Measurements from ENCODE around the gene SLC38A8.

Gene SLC38A8

DNA sequence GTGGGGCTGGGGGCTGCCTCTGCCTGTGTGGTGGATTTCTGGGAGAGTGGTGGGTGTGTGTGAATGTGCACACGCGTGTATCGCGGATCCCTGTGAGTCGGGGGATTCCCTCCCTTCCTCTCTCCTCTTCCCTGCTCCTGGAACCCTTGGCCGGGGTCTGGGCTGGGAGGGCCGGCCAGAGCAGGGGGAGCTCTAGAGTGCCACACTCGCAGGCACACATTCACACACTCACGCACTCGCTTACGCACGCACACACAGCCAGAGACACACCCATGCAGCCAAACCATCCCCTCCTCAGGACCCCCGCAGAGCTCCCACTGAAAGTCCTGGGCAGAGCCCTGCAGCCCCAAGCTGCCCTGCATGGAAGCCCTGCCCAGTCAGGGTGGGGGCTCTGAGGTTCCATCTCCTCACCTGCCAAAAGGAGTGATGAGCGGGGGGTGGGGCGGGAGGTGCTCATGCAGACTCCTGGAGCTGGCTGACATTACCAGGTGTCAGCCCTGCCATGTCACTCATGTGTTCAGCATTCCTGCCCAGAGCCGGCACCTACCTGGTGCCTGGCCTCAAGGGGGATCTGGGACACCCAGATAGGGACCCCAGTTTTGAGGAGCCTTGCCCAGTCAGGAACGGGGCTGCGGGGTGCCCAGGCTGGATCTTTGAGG lies 72.7 kb downstream of the SLC38A8 start:
- DNase-seq = no peak

DNA sequence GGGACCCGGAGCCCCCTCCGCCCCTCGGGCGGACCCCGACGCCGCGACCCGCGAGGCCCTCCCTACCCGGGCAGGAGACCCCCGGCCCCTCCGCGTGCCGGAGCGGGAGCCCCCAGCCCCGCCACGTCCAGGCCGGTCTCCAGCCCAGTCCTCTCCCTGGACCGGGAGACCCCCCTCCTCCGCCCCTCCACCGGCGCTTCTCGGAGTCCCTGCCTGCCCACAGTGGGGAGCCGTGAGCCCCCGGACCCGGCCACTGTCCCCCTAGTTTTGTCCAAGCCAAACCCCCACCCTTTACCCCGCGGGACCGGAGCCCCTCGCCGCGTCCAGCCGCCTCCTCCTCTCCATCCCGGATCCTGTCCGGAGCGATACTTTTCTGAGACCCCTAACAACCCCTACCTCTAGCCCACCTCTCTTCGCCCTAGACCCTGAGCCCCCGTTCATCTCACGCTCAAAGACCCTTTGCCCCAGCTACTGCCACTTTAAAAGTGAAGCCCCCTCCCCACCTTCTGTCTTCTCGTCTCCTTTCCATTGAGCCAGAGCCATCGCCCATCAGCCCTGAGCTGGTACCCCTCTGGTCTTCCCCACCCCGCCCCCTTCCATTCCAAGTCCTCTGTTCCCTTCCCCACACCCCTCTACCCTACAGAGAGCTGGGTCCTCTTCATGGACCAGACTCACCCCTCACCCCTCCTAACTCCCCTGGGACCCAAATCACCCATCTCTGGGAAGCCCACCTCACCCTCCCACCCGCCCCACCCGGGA lies 73.5 kb downstream of the SLC38A8 start:
- no peak for DNase-seq

DNA sequence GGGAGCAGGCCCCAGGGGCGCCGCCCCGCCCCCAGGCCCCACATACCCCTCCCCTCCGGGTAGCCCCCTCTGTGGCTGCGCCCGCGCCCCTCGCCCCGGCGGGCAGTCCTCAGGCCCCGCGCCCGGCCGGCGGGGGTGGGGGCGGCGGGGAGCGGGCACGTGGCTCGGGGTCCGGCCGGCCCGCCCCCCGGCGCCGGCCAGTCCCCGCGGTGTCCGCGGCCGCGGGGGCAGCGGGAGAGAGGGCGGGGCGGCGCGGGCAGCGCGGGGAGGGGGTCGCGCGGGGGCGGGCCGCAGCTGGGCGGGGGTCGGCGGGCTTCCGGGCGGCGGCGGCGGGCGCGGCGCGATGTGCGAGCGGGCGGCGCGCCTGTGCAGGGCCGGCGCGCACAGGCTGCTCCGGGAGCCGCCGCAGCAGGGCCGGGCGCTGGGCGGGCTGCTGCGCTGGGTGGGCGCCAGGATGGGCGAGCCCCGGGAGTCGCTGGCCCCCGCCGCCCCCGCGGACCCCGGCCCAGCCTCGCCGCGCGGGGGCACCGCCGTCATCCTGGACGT lies 74.2 kb downstream of the SLC38A8 start:
- no peak for DNase-seq

DNA sequence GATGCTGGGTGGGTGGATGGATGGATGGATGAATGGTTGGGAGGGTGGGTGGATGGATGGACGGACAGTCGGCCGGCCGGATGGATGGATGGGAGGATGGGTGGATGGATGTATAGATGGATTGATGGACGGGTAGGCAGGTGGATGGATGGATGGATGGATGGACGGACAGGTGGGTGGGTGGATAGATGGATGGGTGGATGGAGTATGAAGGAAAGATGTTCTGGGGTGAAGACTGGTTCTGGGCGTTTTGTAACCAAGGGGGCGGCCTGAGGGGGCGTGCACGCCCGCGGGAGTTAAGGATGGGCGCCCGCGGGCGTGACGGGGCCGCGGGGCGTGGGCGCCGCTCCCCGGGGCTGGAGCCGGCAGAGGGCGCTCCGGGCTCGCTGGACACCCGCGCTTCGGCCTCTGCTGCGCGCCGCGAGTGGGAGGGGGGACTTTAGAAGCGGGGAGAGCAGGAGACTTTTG lies 74.7 kb downstream of the SLC38A8 start, which contains the start of gene NECAB2:
Gene NECAB2 (plus strand): TSS at position 407 of the 468 bp plus-strand sequence. CDS start 405 bp downstream, outside the sequence.
- no peak for DNase-seq

DNA sequence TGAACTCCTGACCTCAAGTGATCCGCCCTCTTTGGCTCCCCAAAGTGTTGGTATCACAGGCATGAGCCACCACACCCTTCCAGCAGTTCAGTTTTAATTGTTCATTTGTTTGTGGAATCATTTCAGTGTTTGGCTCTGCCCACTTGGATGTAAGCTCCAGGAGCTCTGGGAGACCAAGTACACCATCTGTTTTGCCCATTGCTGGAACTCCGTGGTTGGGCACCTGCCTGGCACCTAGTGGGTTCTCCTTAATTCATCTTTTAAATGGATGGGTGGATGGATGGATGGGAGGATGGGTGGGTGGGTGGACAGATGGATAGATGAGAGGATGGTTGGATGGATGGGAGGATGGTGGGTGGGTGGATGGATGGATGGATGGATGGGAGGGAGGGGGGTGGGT lies 75.5 kb downstream of the SLC38A8 start:
- no peak for DNase-seq

DNA sequence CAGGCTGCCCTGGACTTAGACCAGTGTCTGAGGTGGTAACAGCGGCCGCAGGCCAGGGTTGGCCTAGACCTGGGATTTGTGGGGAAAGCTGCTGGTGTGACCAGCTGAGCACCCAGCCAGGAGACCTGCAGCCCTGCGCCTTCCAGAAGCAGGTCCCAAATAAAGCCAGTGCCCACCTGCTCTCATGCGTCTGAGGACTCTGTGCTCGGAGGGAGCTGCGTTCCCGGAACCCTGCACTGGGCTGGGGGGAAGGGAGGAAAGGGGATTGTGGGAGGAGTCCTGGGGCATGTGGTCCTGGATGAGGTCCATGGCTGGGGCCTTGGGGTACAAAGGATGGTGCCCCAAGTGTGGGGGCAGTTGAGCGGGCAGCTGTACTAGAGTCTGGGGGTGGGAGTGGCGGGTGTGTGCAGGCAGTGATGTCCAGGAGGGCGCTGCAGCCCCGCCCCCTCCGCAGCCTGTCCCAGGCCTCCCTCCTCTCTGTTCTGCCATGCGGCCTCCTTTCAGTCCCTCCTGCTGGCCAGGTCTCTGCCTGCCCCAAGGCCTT lies 76.4 kb downstream of the SLC38A8 start:
- no peak for DNase-seq

DNA sequence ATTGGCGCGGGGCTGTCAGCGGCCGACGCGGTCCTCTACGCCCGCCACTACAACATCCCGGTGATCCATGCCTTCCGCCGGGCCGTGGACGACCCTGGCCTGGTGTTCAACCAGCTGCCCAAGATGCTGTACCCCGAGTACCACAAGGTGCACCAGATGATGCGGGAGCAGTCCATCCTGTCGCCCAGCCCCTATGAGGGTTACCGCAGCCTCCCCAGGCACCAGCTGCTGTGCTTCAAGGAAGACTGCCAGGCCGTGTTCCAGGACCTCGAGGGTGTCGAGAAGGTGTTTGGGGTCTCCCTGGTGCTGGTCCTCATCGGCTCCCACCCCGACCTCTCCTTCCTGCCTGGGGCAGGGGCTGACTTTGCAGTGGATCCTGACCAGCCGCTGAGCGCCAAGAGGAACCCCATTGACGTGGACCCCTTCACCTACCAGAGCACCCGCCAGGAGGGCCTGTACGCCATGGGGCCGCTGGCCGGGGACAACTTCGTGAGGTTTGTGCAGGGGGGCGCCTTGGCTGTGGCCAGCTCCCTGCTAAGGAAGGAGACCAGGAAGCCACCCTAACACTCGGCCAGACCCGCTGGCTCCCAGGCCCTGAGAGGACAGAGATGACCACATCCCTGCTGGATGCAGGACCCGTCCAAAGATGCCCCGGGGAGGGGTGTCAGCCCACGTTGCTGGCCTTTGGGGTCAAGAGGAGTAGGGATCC lies 77.0 kb downstream of the SLC38A8 start:
- no peak for DNase-seq

DNA sequence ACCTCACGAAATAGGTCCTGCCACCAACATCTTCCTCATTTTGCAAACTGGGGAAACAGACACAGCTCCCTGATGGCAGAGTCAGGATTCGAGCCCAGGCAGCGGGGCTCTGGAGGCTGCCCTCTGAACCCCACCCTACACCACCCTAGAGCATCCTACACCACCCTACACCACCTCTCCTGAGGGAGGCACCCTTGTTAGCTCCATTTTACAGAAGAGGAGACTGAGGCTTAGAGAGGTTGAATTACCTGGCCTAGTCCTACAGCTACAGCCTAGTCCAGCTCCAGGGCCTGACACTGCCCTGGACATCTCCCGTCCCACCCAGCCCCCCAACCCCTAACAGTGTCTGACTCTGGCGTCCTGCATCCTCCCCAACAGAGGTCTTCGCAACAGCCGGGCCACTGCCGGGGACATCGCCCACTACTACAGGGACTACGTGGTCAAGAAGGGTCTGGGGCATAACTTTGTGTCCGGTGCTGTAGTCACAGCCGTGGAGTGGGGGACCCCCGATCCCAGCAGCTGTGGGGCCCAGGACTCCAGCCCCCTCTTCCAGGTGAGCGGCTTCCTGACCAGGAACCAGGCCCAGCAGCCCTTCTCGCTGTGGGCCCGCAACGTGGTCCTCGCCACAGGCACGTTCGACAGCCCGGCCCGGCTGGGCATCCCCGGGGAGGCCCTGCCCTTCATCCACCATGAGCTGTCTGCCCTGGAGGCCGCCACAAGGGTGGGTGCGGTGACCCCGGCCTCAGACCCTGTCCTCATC lies 77.7 kb downstream of the SLC38A8 start:
- DNase-seq = no peak

DNA sequence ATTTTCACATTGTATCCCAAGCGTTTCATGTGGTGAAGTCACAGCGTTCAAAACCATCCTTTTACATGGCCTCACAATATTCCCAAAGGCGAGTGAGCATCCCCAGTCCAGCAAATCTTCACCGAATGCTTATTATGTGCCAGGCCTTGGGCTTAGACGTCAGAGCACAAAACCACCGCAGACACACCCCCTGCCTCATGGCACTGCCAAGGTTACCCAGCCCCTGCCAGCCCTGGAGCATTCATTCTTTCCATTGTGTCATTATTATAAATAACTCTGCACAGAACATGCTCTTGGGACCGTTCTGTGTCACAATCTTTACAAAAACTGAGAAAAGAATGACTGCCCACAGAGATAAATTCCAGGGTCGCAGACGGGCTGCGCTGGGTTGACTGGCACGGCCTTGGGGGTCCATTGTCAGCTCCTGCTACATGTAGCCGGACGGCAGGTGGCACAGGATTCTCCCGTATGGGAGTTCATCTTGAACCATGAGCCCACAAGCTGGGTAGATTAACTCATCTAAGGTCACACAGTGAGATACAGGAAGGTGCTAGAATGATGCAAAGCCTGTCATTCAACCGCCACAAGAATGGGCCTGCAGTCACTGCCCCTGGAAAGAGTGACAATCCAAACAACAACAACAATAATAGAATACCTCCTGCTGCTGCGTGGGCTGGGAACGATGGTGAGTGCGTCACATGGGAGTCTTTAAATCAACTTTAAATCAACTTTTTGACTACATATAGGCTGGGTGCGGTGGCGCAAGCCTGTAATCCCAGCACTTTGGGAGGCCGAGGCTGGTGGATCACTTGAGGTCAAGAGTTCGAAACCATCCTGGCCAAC lies 79.1 kb downstream of the SLC38A8 start:
- no peak for DNase-seq

DNA sequence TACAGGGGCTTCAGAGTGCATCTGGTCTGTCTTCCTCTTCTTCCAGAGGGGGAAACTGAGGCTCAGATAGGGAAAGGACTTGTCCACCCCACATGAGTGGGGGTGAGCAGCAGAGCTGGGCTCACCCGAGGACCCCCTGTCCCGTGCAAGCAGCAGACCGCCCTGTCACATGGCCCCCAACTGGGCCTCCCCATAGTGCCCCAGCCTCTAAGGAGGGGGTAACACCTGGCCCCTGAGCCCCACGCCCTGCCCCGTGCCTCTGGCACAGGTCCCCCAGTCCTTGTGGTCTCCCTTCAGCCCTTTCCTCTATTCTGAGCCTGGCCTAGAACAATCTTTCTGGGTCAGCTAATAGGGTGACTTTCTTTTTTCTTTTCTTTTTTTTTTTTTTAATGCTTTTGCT lies 81.0 kb downstream of the SLC38A8 start:
- no peak for DNase-seq

DNA sequence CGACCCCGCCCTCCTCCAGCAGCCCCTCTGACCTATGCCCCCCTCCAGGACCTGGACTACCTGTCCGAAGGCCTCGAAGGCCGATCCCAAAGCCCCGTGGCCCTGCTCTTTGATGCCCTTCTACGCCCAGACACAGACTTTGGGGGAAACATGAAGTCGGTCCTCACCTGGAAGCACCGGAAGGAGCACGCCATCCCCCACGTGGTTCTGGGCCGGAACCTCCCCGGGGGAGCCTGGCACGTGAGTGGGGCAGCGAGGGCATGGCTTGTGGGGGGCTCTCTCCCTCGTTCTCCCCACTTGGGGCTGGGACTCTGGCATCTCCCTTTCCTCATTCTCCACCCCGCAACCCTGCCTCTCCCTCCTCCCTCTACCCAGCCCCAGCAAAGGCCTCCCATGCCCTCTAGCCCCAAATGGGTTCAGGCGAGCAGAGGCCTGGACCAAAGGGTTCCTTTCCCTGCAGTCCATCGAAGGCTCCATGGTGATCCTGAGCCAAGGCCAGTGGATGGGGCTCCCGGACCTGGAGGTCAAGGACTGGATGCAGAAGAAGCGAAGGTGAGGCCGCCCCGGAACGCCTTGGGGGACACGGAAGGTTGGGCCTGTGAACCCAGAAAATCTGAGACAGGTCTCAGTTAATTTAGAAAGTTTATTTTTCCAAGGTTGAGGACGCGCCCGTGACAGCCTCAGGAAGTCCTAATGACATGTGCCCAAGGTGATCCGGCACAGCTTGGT lies 81.9 kb downstream of the SLC38A8 start:
- no peak for DNase-seq

All from right kidney (tissue), 1 donor.